H9 (cell line): ENCODE data around the gene DAAM1. TPM values are rescaled to one million over a fixed set of nuclear protein-coding genes. Genes with fewer than 3 reads are reported as not detected.

ENCODE experiments used
- DNase-seq: peaks from one replicate; pipeline ENCODE4 v3.0.0-alpha.2; 2017
- H2AFZ ChIP-seq: one replicate; pipeline ENCODE4 v1.6.1; 2013; ENCODE audit warnings: mild to moderate bottlenecking, low read length, control low read depth, moderate library complexity
- H2AK5ac ChIP-seq: 2 replicates; pipeline ENCODE4 v1.6.1; 2013; ENCODE audit warnings: low read length, control low read depth, mixed read lengths; ENCODE audit not compliant: insufficient read length
- H2BK120ac ChIP-seq: one replicate; pipeline ENCODE4 v1.6.1; 2013; ENCODE audit warnings: low read depth, mild to moderate bottlenecking, low read length, control low read depth, inconsistent platforms; ENCODE audit not compliant: poor library complexity, severe bottlenecking
- H2BK12ac ChIP-seq: 2 replicates; pipeline ENCODE4 v1.6.1; 2013; ENCODE audit warnings: low read length, control low read depth, mixed read lengths, low read depth; ENCODE audit not compliant: insufficient read length
- H2BK15ac ChIP-seq: 2 replicates; pipeline ENCODE4 v1.6.1; 2013; ENCODE audit warnings: low read depth, low read length, control low read depth
- H2BK20ac ChIP-seq: one replicate; pipeline ENCODE4 v1.6.1; 2013; ENCODE audit warnings: low read depth, mild to moderate bottlenecking, low read length, control low read depth, inconsistent platforms; ENCODE audit not compliant: poor library complexity, severe bottlenecking
- H2BK5ac ChIP-seq: 2 replicates; pipeline ENCODE4 v1.6.1; 2013; ENCODE audit warnings: low read length, control low read depth, mixed read lengths; ENCODE audit not compliant: insufficient read length
- H3K14ac ChIP-seq: 2 replicates; pipeline ENCODE4 v1.6.1; 2013; ENCODE audit warnings: low read length, control low read depth; ENCODE audit not compliant: insufficient read depth
- H3K18ac ChIP-seq: 2 replicates; pipeline ENCODE4 v1.6.1; 2013; ENCODE audit warnings: low read depth, mild to moderate bottlenecking, mixed read lengths, low read length, control low read depth; ENCODE audit not compliant: insufficient read length
- H3K23ac ChIP-seq: 2 replicates; pipeline ENCODE4 v1.6.1; 2013; ENCODE audit warnings: low read length, control low read depth, mixed read lengths, low read depth; ENCODE audit not compliant: insufficient read length
- H3K23me2 ChIP-seq: 2 replicates; pipeline ENCODE4 v1.6.1; 2013; ENCODE audit warnings: low read depth, mild to moderate bottlenecking, mixed read lengths, low read length, control low read depth; ENCODE audit not compliant: insufficient read length, poor library complexity, severe bottlenecking
- H3K27ac ChIP-seq: 2 replicates; pipeline ENCODE4 v1.5.1; 2013; ENCODE audit warnings: low read length, control low read depth, mixed read lengths, low read depth; ENCODE audit not compliant: insufficient read length
- H3K27me3 ChIP-seq: 2 replicates; pipeline ENCODE4 v1.6.1; 2013; ENCODE audit warnings: low read length, control low read depth, inconsistent platforms; ENCODE audit not compliant: insufficient read depth
- H3K4ac ChIP-seq: 2 replicates; pipeline ENCODE4 v1.6.1; 2013; ENCODE audit warnings: low read depth, mild to moderate bottlenecking, control low read depth, inconsistent platforms, low read length, moderate library complexity
- H3K4me1 ChIP-seq: 2 replicates; pipeline ENCODE4 v1.6.1; 2013; ENCODE audit warnings: low read length, control low read depth, inconsistent platforms; ENCODE audit not compliant: insufficient read depth
- H3K4me2 ChIP-seq: 2 replicates; pipeline ENCODE4 v1.6.1; 2013; ENCODE audit warnings: low read length, control low read depth, mixed read lengths; ENCODE audit not compliant: insufficient read length, insufficient read depth
- H3K56ac ChIP-seq: 2 replicates; pipeline ENCODE4 v1.6.1; 2013; ENCODE audit warnings: low read depth, mild to moderate bottlenecking, mixed read lengths, low read length, control low read depth; ENCODE audit not compliant: insufficient read length
- H3K79me1 ChIP-seq: 2 replicates; pipeline ENCODE4 v1.6.1; 2013; ENCODE audit warnings: low read depth, mild to moderate bottlenecking, moderate library complexity, low read length, control low read depth, inconsistent platforms; ENCODE audit not compliant: insufficient read depth, poor library complexity, severe bottlenecking
- H3K79me2 ChIP-seq: 2 replicates; pipeline ENCODE4 v1.6.1; 2013; ENCODE audit warnings: low read length, control low read depth, inconsistent platforms; ENCODE audit not compliant: insufficient read depth
- H3K9ac ChIP-seq: 2 replicates; pipeline ENCODE4 v1.6.1; 2013; ENCODE audit warnings: low read length, control low read depth, mixed read lengths; ENCODE audit not compliant: insufficient read length; ENCODE audit errors: extremely low read depth
- H3K9me3 ChIP-seq: one replicate; pipeline ENCODE4 v1.6.1; 2013; ENCODE audit warnings: low read depth, low read length, inconsistent platforms; ENCODE audit not compliant: control insufficient read depth
- H3T11ph ChIP-seq: one replicate; pipeline ENCODE4 v1.6.1; 2013; ENCODE audit warnings: mild to moderate bottlenecking, low read length, control low read depth, inconsistent platforms
- H4K20me1 ChIP-seq: one replicate; pipeline ENCODE4 v1.6.1; 2013; ENCODE audit not compliant: control insufficient read depth, insufficient read length, insufficient read depth
- H4K5ac ChIP-seq: 2 replicates; pipeline ENCODE4 v1.6.1; 2013; ENCODE audit warnings: low read depth, mild to moderate bottlenecking, mixed read lengths, low read length, control low read depth; ENCODE audit not compliant: insufficient read length
- H4K8ac ChIP-seq: replicated peaks from 2 replicates; pipeline ENCODE4 v1.6.1; 2013; ENCODE audit warnings: low read length, control low read depth, mixed read lengths, low read depth; ENCODE audit not compliant: insufficient read length
- H4K91ac ChIP-seq: 2 replicates; pipeline ENCODE4 v1.6.1; 2013; ENCODE audit warnings: low read depth, mild to moderate bottlenecking, moderate library complexity, mixed read lengths, low read length, control low read depth; ENCODE audit not compliant: insufficient read length
- H3K27ac Mint-ChIP-seq, 3 experiments: 2 replicates in 2 of 3; 3 replicates in 1 of 3; pipeline ENCODE4 v1.8.0; 2020 to 2021; ENCODE audit warnings: mixed read lengths in 3 of 3, mild to moderate bottlenecking in 1 of 3, moderate library complexity in 1 of 3
- H3K27me3 Mint-ChIP-seq: 2 replicates; pipeline ENCODE4 v1.8.0; 2021; ENCODE audit warnings: low read depth, mild to moderate bottlenecking, moderate library complexity, mixed read lengths
- H3K36me3 Mint-ChIP-seq, 3 experiments: 2 replicates in 2 of 3; 3 replicates in 1 of 3; pipeline ENCODE4 v1.8.0; 2020 to 2021; ENCODE audit warnings: low read depth in 3 of 3, mixed read lengths in 3 of 3; ENCODE audit not compliant: insufficient read depth in 1 of 3
- H3K4me1 Mint-ChIP-seq, 2 experiments: 2 replicates each; pipeline ENCODE4 v1.8.0; 2020; ENCODE audit warnings: mixed read lengths in 2 of 2
- H3K4me3 Mint-ChIP-seq, 2 experiments: 2 replicates in 1 of 2; 3 replicates in 1 of 2; pipeline ENCODE4 v1.8.0; 2020 to 2021; ENCODE audit warnings: mild to moderate bottlenecking in 2 of 2, mixed read lengths in 2 of 2, moderate library complexity in 1 of 2
- H3K9me3 Mint-ChIP-seq, 2 experiments: 2 replicates in 1 of 2; 3 replicates in 1 of 2; pipeline ENCODE4 v1.8.0; 2020; ENCODE audit warnings: mild to moderate bottlenecking in 2 of 2, mixed read lengths in 2 of 2, moderate library complexity in 1 of 2
- CTCF ChIP-seq: fragments of 200-600 bp; sonication (generic); conservative IDR thresholded peaks from 3 replicates; pipeline ENCODE4 v1.8.0; 2021; ENCODE audit warnings: antibody characterized with exemption, mild to moderate bottlenecking
- WGBS: extraction: QIAGEN DNeasy Blood & Tissue Kit; methylation state at CpG from one replicate; pipeline ENCODE4 v1.1.7; 2013; ENCODE audit warnings: missing lambda C conversion rate, low lambda C conversion rate, mixed read lengths; ENCODE audit not compliant: insufficient read length; ENCODE audit errors: extremely low coverage; 5-methylcytosine and 5-hydroxymethylcytosine counted together
- total RNA-seq: library from RNA; stranded (reverse); gene quantifications from 2 replicates; pipeline ENCODE4 v1.2.1, GENCODE V29; 2021

Gene DAAM1
- total RNA-seq, 1 experiment from 2014 or later = 19.5 TPM

- Histone ChIP-seq H3T11ph (no peak overlapping the region), H3K23me2 (no peaks in the 10 kb centered on the region), H2BK5ac (no peak overlapping the region), H3K18ac (no peak overlapping the region), H3K9me3 (no peaks in the 10 kb centered on the region), H2BK20ac (no peak overlapping the region), H2AK5ac (no peak overlapping the region), H4K8ac (no peak overlapping the region), H3K4me2 (no peak overlapping the region), H3K4me1 (peaks cover 3% of the 10 kb centered on the region), H2AFZ (no peak overlapping the region), H3K9ac (no peak overlapping the region), H4K5ac (no peak overlapping the region), H2BK12ac (no peak overlapping the region), H3K14ac (no peak overlapping the region), H3K27me3 (no peaks in the 10 kb centered on the region), H2BK15ac (no peak overlapping the region), H3K56ac (no peak overlapping the region), H4K20me1 (no peaks in the 10 kb centered on the region), H3K79me1 (no peaks in the 10 kb centered on the region), H2BK120ac (no peak overlapping the region), H3K79me2 (no peaks in the 10 kb centered on the region), H3K27ac (no peak overlapping the region), H3K4ac (no peak overlapping the region), H3K23ac (no peak overlapping the region), H4K91ac (no peak overlapping the region)
- Mint-ChIP-seq H3K4me3 (no peak overlapping the region), H3K27me3 (no peaks in the 10 kb centered on the region), H3K9me3 (no peaks in the 10 kb centered on the region), H3K27ac (no peak overlapping the region), H3K36me3 (peaks cover 0 to 4% (median 0%) of the 10 kb centered on the region in 3 experiments; a peak in 1 of 7 replicates), H3K4me1 (peaks cover 9 to 19% of the 10 kb centered on the region in 2 experiments)
- no CpG with 5 or more reads among the region's 1 CpG for WGBS
- TF ChIP-seq CTCF = no peak
- DNase-seq = no peak
Observed at GRCh38 chr14:59245809-59246295, 57.4 kb downstream of the DAAM1 start.
